GM12892 (cell line): ENCODE measurements around the gene DTNBP1.

Experiments
- POLR2A ChIP-seq: IDR thresholded peaks from 2 replicates; pipeline ENCODE4 v1.6.1; 2011; ENCODE audit warnings: low read depth, low read length, control low read depth
- POLR2AphosphoS5 ChIP-seq: IDR thresholded peaks from 2 replicates; pipeline ENCODE4 v1.6.1; 2011; ENCODE audit warnings: low read depth, low read length, control low read depth

GRCh38 chr6:15585760-15586214, 77.0 kb downstream of the DTNBP1 start:
- TF ChIP-seq POLR2A (no peak), POLR2AphosphoS5 (no peak)
